HepG2 (cell line): Measurements from ENCODE around the gene DNLZ. TPM values are rescaled to one million over a fixed set of nuclear protein-coding genes. Genes with fewer than 3 reads are reported as not detected.

Experiments
- BRCA1 ChIP-seq: sonication (generic); formaldehyde crosslinking; IDR thresholded peaks from 2 replicates; pipeline ENCODE4 v1.4.0; 2020; ENCODE audit warnings: missing genetic modification reagents
- CHCHD3 ChIP-seq: sonication (generic); formaldehyde crosslinking; IDR thresholded peaks from 2 replicates; pipeline ENCODE4 v1.8.0; 2022; ENCODE audit warnings: mild to moderate bottlenecking, missing genetic modification reagents, moderate library complexity
- DBP ChIP-seq: sonication (generic); formaldehyde crosslinking; IDR thresholded peaks from 2 replicates; pipeline ENCODE4 v1.4.0; 2020; ENCODE audit warnings: missing genetic modification reagents; ENCODE audit errors: not compliant biosample characterization
- HDAC2 ChIP-seq: sonication (generic); formaldehyde crosslinking; IDR thresholded peaks from 2 replicates; pipeline ENCODE4 v1.4.0; 2020; ENCODE audit warnings: missing genetic modification reagents
- HES4 ChIP-seq: sonication (generic); formaldehyde crosslinking; IDR thresholded peaks from 2 replicates; pipeline ENCODE4 v1.9.0; 2021; ENCODE audit warnings: mild to moderate bottlenecking, missing genetic modification reagents, borderline replicate concordance
- KIAA2018 ChIP-seq: sonication (generic); formaldehyde crosslinking; IDR thresholded peaks from 2 replicates; pipeline ENCODE4 v1.5.0; 2020; ENCODE audit warnings: mild to moderate bottlenecking, missing genetic modification reagents, borderline replicate concordance
- KLF15 ChIP-seq: sonication (generic); formaldehyde crosslinking; IDR thresholded peaks from 2 replicates; pipeline ENCODE4 v1.8.1; 2023; ENCODE audit warnings: borderline replicate concordance, mild to moderate bottlenecking, inconsistent platforms, missing genetic modification reagents, mixed read lengths
- MAFG ChIP-seq: sonication (generic); formaldehyde crosslinking; IDR thresholded peaks from 2 replicates; pipeline ENCODE4 v1.5.1; 2020; ENCODE audit warnings: mild to moderate bottlenecking, missing genetic modification reagents
- MED8 ChIP-seq: sonication (generic); formaldehyde crosslinking; IDR thresholded peaks from 2 replicates; pipeline ENCODE4 v1.8.1; 2023; ENCODE audit warnings: mild to moderate bottlenecking, missing genetic modification reagents; ENCODE audit not compliant: insufficient replicate concordance
- MIXL1 ChIP-seq: IDR thresholded peaks from 2 replicates; pipeline ENCODE4 v1.6.1; 2016
- TFDP2 ChIP-seq: sonication (generic); formaldehyde crosslinking; IDR thresholded peaks from 2 replicates; pipeline ENCODE4 v1.4.0; 2020; ENCODE audit warnings: missing genetic modification reagents
- ZFX ChIP-seq: sonication (generic); formaldehyde crosslinking; IDR thresholded peaks from 2 replicates; pipeline ENCODE4 v1.4.0; 2020; ENCODE audit warnings: mild to moderate bottlenecking, low read depth, missing genetic modification reagents, moderate library complexity
- ZNF430 ChIP-seq: sonication (generic); formaldehyde crosslinking; IDR thresholded peaks from 2 replicates; pipeline ENCODE4 v1.9.0; 2021; ENCODE audit warnings: mild to moderate bottlenecking, missing genetic modification reagents
- ZNF574 ChIP-seq: sonication (generic); formaldehyde crosslinking; IDR thresholded peaks from 2 replicates; pipeline ENCODE4 v1.4.0; 2020; ENCODE audit warnings: missing genetic modification reagents
- ZNF607 ChIP-seq: sonication (generic); formaldehyde crosslinking; IDR thresholded peaks from 2 replicates; pipeline ENCODE4 v1.5.1; 2020; ENCODE audit warnings: missing genetic modification reagents, mild to moderate bottlenecking, borderline replicate concordance
- polyA plus RNA-seq, 8 experiments: library from polyadenylated mRNA; depleted of rRNA in 3 of 8; stranded (reverse) in 7 of 8; unstranded in 1 of 8; fragments of >200 nt; fragmentation: Illumina TruSeq in 4 of 8; extraction: Trizol in 4 of 8; gene quantifications; 2 replicates each; pipeline versions ENCODE4 v1.2.1 to v1.2.3, GENCODE V29; 2011 to 2016; ENCODE audit warnings: low read depth in 4 of 8, missing spikeins in 1 of 8, mixed read lengths in 1 of 8; ENCODE audit not compliant: insufficient read depth in 1 of 8
- total RNA-seq, 5 experiments: library from RNA; depleted of rRNA; stranded (reverse); fragments of >200 nt; fragmentation: Illumina TruSeq; extraction: Trizol; gene quantifications; 2 replicates each; pipeline ENCODE4 v1.2.3, GENCODE V29; 2016; ENCODE audit warnings: low read depth in 1 of 5

DNLZ gene
- total and polyA plus RNA-seq, 2 of the 13 experiments (the other 11 are each of a cell fraction or from before 2014, with no cell fraction given), result 3.4 to 8.0 TPM

GRCh38 chr9:136345281-136346156 lies 18.0 kb downstream of the DNLZ start (continued):
- TF ChIP-seq ZNF574 (CRISPR knock-in tag) (peak; percentile 45), MAFG (CRISPR knock-in tag) (no peak), KIAA2018 (CRISPR knock-in tag) (no peak), BRCA1 (CRISPR knock-in tag) (no peak), HES4 (CRISPR knock-in tag) (no peak), ZNF607 (CRISPR knock-in tag) (no peak; the same call in 1 of the 2 replicates), ZNF430 (CRISPR knock-in tag) (peak; percentile 25; the same call in 1 of the 2 replicates), DBP (CRISPR knock-in tag) (no peak), MIXL1 (CRISPR knock-in tag) (no peak), HDAC2 (CRISPR knock-in tag) (peak; percentile 74), KLF15 (CRISPR knock-in tag) (peak; percentile 47; the same call in 1 of the 2 replicates), CHCHD3 (CRISPR knock-in tag) (no peak), MED8 (CRISPR knock-in tag) (peak; percentile 9), TFDP2 (CRISPR knock-in tag) (no peak), ZFX (CRISPR knock-in tag) (peak; percentile 68)
